DMS79 treated with DMSO at 0.1 percent for 48 hours (cell line): ENCODE results near the gene CCR9.

Experiments used
- DNase-seq: peaks from one replicate; lab custom pipeline; 2025; lab: John Stamatoyannopoulos, UW

CCR9 gene

GRCh38 chr3:45872569-45872968, 13.8 kb upstream of the CCR9 start:
- DNase-seq, result no peak

DNA sequence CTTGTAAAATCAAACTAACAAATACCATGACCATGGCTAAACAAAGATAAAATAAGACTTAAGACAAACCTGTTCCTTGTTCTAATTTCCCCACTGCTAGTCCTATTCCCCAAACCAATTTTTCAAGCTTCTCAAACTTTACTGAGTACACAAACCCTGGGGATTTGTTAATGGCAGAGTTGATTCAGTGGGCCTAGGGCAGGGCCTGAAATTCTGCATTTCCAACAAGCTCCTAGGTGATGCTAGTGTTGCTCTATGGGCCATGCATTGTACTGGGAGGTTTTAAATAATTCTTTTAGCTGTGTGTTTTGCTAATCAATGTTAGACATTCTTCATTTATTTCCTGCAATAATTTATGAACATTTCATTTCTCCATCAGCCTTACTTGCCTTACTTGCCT, 13.3 kb upstream of the CCR9 start:
- no peak for DNase-seq

- DNase-seq, result no peak
Measured at GRCh38 chr3:45873638-45874037, 12.7 kb upstream of the CCR9 start.

DNA sequence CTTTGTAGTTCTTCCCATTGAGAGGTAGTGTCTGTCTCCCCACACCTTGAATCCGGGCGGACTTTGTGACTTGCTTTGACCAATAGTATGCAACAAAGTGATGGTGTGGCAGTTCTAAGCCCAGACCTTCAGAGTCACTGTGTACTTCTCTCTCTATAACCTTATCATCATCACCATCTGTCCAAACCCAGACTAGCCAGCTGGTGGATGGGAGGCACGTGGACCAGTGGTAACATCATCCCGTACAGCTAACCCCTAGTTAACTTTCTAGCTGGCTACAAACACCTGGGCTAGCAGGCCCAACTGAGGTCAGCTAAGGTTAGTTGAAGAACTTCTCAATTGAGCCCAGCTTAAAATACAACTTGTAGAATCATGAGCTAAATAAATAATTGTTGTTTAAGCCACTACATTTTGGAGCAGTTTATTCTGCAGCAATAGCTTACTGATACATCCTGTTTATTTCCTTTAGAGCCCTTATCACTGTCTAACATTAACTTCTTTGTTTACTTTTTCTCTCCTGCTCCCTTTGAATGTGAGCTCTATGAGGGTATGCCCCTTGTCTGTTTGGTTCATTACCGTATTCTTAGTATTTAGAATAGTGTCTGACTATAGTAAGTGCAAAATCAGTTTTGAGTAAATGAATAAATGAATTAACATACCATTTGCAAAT, 11.5 kb upstream of the CCR9 start:
- no peak for DNase-seq

DNA sequence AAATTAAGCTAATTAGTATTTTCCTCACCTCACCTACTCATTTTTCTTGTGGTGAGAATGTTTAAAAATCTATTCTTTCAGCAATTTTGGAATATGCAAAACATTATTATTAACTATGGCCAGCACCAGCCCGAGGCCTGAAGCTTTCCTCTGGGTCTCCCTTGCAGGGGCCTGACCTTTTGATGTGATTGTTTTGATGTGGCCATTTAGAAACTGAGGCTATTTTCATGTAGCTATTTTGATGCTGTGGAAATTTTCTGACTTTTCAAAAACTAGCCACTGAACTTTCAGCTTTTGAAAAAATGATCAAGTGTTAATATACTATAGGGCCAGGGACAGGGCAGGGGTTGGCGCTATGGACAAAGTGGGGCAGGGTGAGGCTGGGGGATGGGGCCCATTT, 8.2 kb upstream of the CCR9 start:
- no peak for DNase-seq

- DNase-seq, result no peak
Measured at GRCh38 chr3:45880725-45881077, 5.6 kb upstream of the CCR9 start.

DNA sequence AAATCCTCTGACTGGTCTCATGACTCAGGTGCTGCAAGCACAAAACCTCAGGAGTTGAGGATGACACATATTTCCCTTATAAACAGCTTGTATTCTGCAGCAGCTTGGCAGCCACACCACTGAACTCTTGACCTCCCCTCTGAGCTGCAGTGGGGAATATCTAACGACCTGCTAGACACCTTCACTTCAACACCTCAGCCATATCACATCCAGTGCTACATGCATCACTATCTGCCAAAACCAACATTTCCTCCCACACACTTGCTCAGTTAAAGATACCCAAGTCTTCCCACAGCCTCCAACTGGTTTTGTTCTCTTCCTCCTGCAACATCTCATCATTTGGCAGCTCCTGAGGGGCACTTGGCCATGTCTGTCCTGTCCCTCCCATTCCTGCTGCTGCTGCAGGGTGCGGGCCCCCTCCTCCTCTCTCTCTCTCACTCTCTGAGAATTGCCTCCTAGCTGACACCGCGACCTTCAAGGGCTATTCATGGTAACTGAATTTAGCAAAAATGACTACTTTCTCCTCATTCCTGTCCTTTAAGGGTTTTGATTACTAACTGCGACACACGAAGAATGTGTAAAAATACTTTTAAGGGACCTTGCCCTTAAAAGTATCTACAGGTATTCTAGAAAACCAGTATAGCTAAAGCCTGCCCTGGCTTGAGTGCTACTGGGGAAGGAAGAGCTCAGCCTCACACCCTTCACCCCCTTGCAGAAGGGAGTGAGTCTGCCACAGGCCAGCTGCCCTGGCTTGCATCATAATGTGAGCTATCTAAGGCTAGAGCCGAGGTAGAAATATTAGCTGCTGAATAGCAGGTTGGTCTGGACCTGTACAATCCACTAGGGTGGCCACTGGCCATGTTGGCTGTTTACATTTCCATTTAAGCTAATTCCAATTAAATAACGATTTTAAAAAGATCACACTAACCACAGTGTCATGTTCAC, 5.0 kb upstream of the CCR9 start:
- no peak for DNase-seq

DNA sequence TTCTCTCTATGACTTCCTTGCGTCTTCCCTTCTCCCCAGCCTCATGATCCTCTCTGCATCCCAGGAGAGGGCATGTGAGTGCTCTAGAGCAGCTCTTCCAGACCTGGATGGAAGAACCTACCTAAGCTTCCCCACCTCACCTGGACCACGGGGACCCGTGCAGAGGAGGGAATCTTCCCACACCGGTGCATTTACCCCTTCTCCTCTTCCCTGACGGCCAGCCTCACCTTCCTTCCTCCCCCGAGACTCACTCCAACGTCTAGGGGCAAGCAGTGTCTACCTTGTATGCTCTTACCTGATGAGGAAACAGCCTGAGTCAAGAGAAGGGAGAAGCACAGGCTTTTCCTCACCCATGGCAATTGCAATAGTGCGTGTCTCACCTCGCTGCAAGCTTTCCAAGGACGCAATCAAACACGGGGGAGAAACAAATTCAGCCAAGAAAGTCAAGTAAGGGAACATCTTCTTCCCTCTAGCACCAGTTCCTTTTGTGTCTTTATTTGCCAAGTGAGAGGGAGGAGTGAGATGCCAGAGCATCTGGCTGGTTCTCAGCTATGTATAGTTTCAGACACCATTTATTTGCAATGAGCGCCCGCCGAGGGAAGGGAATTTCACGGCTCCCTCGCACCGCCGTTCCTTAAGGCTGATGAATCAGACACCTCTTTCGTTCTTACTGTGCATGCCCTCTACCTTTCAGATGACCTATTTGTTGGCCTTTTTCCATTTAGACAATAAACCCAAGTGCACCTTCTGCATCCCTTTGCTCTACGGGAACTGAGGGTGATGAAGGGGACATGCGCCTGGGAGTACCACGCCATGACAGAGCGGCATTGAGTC, 1.8 kb upstream of the CCR9 start:
- DNase-seq, result no peak

- DNase-seq, result no peak
Measured at GRCh38 chr3:45887285-45887684, 942 bp downstream of the CCR9 start.

DNA sequence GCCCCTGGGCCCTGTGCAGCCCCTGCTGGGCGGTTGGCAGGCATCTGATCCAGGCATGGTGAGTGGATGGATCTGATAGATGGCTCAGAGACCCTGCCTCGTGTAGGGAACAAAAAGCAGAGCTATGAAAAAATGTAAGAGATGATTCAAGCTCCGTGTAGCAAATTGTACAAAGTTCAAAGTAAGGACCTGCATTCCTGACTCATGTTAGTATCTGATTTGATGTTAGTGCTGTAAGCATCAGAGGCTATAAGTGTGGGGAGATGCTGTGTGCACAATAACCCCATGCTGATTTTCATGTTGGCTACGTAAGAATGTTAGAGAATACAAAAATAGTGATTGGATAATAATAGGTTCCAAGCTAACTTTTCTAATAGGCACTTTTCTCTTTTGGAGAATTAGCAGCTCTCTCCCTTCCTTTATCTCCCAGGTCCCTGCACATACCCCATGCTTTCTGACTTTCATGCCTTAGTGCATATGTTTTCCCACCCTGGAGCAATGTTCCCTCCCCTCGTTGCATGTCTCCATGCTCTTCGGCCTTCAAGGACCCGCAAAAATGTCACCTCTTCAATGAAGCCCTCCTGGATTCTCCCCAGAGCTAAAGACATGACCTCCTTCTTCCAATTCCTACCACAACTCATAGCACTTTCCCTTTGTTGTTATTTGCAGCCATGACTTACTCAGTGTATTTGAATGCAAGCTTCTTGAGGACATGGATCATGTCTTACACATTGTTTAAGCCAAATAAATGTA, 1.6 kb downstream of the CCR9 start:
- DNase-seq, result no peak

GRCh38 chr3:45889337-45889736, 3.0 kb downstream of the CCR9 start:
- no peak for DNase-seq

DNA sequence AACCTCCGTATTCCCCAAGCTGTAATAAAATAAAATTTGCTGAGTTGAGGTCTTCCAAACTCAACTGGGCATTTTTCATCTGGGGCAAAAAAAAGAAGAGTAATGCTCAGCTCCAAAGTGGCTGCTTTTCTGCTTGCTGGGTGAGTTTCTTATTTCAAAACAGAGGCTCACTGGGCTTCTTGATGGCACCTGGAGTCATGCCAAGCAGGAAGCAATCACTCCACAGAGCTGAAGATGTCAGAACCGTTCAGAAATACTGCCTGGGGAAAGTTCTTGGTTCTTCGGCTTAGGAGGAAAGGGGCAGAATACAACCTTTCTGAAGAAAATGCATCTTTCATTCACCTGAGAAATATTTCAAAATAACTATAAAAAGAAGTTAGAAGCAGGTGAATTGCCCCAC, 4.1 kb downstream of the CCR9 start:
- DNase-seq, result peak; percentile 8

GRCh38 chr3:45892161-45892560, 5.8 kb downstream of the CCR9 start:
- no peak for DNase-seq

DNA sequence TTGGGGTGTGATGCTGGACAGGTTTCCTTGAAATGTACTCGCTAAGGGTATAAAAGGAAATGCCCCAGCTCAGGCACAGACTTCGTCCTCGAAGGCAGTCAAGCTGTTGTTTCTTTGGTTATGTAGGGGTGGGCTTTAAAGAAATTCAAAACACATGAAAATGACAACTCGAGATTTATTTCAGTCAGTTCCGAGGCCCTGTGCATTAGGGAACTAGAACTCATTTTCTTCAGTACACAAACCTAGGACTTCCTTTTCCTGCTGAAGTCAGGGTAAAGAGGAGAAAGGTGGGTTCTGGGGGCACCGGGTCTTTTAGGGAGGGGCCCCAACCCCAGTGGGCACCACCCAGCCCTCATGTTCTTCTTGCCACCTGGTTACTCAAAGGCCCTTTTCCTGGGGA, 7.7 kb downstream of the CCR9 start:
- DNase-seq, result no peak

- no peak for DNase-seq
Measured at GRCh38 chr3:45895686-45896468, 9.5 kb downstream of the CCR9 start.

DNA sequence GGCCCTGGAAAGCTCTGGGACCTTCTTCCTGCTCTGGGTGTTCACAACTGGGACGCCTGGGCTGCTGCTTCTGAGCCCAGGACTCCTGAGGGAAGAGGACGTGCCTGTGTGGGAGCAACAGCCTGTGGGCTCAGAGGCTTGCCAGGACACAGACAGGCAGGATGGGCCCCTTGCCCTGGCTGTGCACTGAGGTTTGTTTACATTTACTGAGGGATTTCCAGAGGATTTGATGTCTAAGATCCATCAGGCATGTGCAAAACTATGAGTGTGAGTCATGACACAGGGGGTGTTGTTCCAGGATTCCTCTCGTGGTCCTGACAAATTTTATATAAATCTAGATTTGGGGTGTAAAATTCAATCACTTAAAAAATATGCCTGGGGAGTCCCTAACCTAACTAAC, 10.6 kb downstream of the CCR9 start:
- no peak for DNase-seq

DNA sequence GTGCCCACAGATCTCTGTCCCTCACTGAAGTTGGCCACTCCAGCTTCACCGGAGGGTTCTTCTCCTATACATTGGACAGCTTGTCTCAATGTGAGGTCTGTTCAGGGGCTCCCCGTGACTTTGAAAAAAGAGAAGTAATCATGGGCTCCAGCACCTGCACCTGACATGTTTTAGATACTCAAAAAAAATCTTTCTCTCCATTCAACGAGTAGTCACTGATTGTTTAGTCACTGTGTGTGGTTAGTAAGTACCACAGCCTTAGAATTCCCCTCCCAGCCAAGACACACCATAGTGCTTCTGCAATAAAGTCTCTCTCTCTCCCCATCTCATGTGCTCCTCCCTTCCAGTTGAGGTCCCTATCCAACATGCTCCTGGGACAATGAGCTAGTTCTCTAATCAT, 18.6 kb downstream of the CCR9 start:
- DNase-seq, result no peak

DNA sequence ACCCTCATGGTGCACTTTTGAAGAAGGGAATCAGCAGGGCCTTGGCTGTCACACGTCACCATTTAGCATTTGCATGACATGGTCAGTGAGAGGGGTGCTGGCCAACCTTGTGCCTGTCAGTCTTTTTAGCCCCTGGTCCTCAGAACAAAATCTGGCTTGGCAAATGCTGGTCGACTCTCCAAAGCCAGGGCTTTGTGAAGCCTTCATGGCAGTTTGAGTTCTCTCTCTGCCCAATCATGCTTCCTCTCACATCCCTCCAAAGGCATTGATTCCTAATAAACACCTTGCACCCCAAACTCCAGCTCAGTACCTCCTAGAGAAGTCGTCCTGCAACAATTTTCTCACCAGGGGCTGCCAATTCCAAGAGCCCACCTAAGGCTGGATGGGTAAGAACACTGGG, 19.4 kb downstream of the CCR9 start:
- no peak for DNase-seq

GRCh38 chr3:45906681-45907407, 20.5 kb downstream of the CCR9 start:
- DNase-seq, result no peak
